Measurements from ENCODE around the gene SRA1. TPM values are rescaled to one million over a fixed set of nuclear protein-coding genes. Genes with fewer than 3 reads are reported as not detected.
A peak's percentile ranks its signal among the peaks of the same experiment; 100 is the strongest.

Gene SRA1
- total and polyA plus RNA-seq, 2 experiments from 2014 or later: 26.5 to 66.4 TPM

- Histone ChIP-seq H3K79me2 (peaks cover 31% of the 10 kb centered on the region), H3K9me3 (ENCODE audit: low read depth) (no peaks in the 10 kb centered on the region), H3K27ac (peak overlapping the region; percentile 93), H3K9me2 (replicated peaks; ENCODE audit: insufficient read depth) (no peaks in the 10 kb centered on the region), H3K36me3 (replicated peaks; ENCODE audit: insufficient read depth, low read depth) (no peaks in the 10 kb centered on the region), H3K4me1 (ENCODE audit: insufficient read depth) (peaks cover 9% of the 10 kb centered on the region), H3K27me3 (no peaks in the 10 kb centered on the region), H3K4me2 (peak overlapping the region; percentile 84), H4K20me1 (ENCODE audit: insufficient read depth, poor library complexity, severe bottlenecking) (no peaks in the 10 kb centered on the region), H3K4me3 (no peak overlapping the region), H2AFZ (no peak overlapping the region)
- 63% methylated on average over 4 of the region's 4 CpGs for WGBS (ENCODE audit: low lambda C conversion rate, missing lambda C conversion rate)
- DNase-seq (ENCODE audit: low spot score): peak; percentile 49
- TF ChIP-seq EZH2 (IDR thresholded peaks at IDR 0.05; ENCODE audit: borderline replicate concordance) (no peak), CTCF (IDR thresholded peaks at IDR 0.05; ENCODE audit: poor library complexity) (no peak), EZH2phosphoT487 (IDR thresholded peaks at IDR 0.05; ENCODE audit: low read depth, severe bottlenecking, unreplicated experiment) (no peak)
These were observed 8.5 kb upstream of the SRA1 start for GRCh38 chr5:140565780-140566095.

GRCh38 chr5:140565024-140565779 lies 7.9 kb upstream of the SRA1 start:
- no peak for TF ChIP-seq EZH2 (IDR thresholded peaks at IDR 0.05; ENCODE audit: borderline replicate concordance)
- no peak for TF ChIP-seq CTCF (IDR thresholded peaks at IDR 0.05; ENCODE audit: poor library complexity)
- TF ChIP-seq EZH2phosphoT487 (IDR thresholded peaks at IDR 0.05; ENCODE audit: low read depth, severe bottlenecking, unreplicated experiment): no peak
- Histone ChIP-seq H3K4me2 (peak overlapping the region; percentile 84), H3K27me3 (no peaks in the 10 kb centered on the region), H3K9me2 (replicated peaks; ENCODE audit: insufficient read depth) (no peaks in the 10 kb centered on the region), H4K20me1 (ENCODE audit: insufficient read depth, poor library complexity, severe bottlenecking) (no peaks in the 10 kb centered on the region), H3K36me3 (replicated peaks; ENCODE audit: insufficient read depth, low read depth) (no peaks in the 10 kb centered on the region), H3K79me2 (peaks cover 31% of the 10 kb centered on the region), H2AFZ (peak overlapping the region; percentile 34), H3K4me3 (peak overlapping the region; percentile 40), H3K9me3 (ENCODE audit: low read depth) (no peaks in the 10 kb centered on the region), H3K4me1 (ENCODE audit: insufficient read depth) (peaks cover 9% of the 10 kb centered on the region), H3K27ac (peak overlapping the region; percentile 93)
- DNase-seq (ENCODE audit: low spot score): no peak
- 13% methylated on average over 13 of the region's 13 CpGs for WGBS (ENCODE audit: low lambda C conversion rate, missing lambda C conversion rate)

- DNase-seq (ENCODE audit: low spot score): peak; percentile 98
- peaks cover 31% of the 10 kb centered on the region for H3K79me2 ChIP-seq
- H3K4me3 ChIP-seq: peak within 1 kb of the TSS; percentile 40
- H3K9me3 ChIP-seq (ENCODE audit: low read depth): no peaks in the 10 kb centered on the region
- no peaks in the 10 kb centered on the region for H3K27me3 ChIP-seq
- peak within 1 kb of the TSS; percentile 85 for H3K4me2 ChIP-seq
- peak within 1 kb of the TSS; percentile 58 for H2AFZ ChIP-seq
- WGBS (ENCODE audit: low lambda C conversion rate, missing lambda C conversion rate): under 1% methylated on average over 61 of the region's 74 CpGs
- peak within 1 kb of the TSS; percentile 93 for H3K27ac ChIP-seq
- TF ChIP-seq EZH2phosphoT487 (IDR thresholded peaks at IDR 0.05; ENCODE audit: low read depth, severe bottlenecking, unreplicated experiment) (no peak), EZH2 (IDR thresholded peaks at IDR 0.05; ENCODE audit: borderline replicate concordance) (no peak)
- peaks cover 9% of the 10 kb centered on the region for H3K4me1 ChIP-seq (ENCODE audit: insufficient read depth)
- no peaks in the 10 kb centered on the region for H4K20me1 ChIP-seq (ENCODE audit: insufficient read depth, poor library complexity, severe bottlenecking)
- no peaks in the 10 kb centered on the region for H3K36me3 ChIP-seq (replicated peaks; ENCODE audit: insufficient read depth, low read depth)
- H3K9me2 ChIP-seq (replicated peaks; ENCODE audit: insufficient read depth): no peaks in the 10 kb centered on the region
These were observed 7.1 kb upstream of the SRA1 start, which contains the start of the genes APBB3 and SLC35A4 for GRCh38 chr5:140564196-140565023. APBB3 (minus strand) TSS chr5:140564598; CDS start chr5:140564245, 353 bp downstream. SLC35A4 (plus strand) TSS chr5:140564828; CDS start chr5:140567170, 2,342 bp downstream.

Data from hepatocyte (in vitro differentiated cells).